C4-2B (cell line): ENCODE results near the gene FAM53B.

Experiments used
- H3K27ac ChIP-seq: fragments of 450-650 bp; 2 replicates; pipeline ENCODE4 v1.5.1; 2017
- CTCF ChIP-seq: fragments of 450-650 bp; conservative IDR thresholded peaks from 2 replicates; pipeline ENCODE4 v1.5.1; 2017; ENCODE audit warnings: mild to moderate bottlenecking
- ZFX ChIP-seq: fragments of 450-650 bp; IDR thresholded peaks from 2 replicates; pipeline ENCODE4 v1.6.1; 2017

Gene FAM53B

GRCh38 chr10:124706462-124707143 is 37.6 kb downstream of the FAM53B start:
- H3K27ac ChIP-seq, result no peak overlapping the region
- TF ChIP-seq CTCF (no peak), ZFX (no peak)

GRCh38 chr10:124705817-124706461 is 38.2 kb downstream of the FAM53B start:
- TF ChIP-seq ZFX (no peak), CTCF (no peak)
- no peak overlapping the region for H3K27ac ChIP-seq

DNA sequence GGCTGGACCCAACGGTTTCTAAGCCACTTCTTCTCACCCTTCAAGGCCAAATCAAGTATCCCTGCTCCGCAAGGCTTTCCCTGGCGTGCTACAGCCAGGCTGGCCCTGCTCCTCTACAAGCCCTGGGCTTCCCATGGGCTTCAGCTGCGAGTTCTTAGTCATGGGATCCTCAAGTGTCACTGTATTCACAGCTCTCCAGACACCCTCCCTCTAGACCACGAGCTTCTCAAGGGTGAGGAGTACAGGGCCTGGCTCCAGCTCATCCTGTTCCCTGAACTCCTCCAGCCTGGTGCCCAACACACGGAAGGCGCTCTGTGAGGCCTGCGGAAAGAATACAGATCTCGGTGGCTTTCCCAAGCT is 38.8 kb downstream of the FAM53B start:
- TF ChIP-seq ZFX (no peak), CTCF (no peak)
- H3K27ac ChIP-seq, result no peak overlapping the region

GRCh38 chr10:124704428-124705380 is 39.5 kb downstream of the FAM53B start:
- H3K27ac ChIP-seq, result no peak overlapping the region; the same call in 1 of the 2 replicates
- TF ChIP-seq ZFX (no peak), CTCF (no peak)

DNA sequence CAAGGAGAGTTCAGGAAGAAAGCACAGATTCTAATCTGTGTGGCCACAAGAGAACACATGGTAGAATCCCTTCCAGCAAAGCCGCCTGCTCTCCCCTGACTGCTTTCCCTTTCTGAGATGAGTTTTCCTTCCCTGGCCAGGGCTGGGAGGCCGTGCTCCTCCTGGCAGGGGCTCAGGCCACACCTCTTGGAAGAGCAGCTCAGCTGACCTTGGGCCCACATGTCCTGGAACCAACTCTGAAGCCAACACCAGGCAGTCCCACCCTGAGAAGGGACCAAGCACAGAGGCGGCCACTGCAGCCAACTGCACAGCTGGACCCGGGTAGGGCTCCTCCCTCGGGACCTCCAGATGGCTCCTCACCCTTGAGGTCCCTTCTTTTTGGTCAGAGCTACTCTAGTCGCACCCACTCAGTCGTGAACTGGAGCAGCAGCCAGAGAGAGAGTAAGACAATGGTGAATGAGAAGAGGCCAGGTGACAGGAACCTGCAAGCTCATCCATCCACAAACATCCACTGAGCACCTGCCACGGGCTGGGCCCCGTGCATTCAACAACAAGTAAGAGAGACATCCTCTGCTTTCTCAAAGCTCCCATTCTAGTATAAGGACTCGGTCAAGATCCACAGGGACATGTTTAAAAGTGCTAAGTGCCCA is 40.3 kb downstream of the FAM53B start:
- TF ChIP-seq CTCF (no peak), ZFX (no peak)
- H3K27ac ChIP-seq, result peak overlapping the region; percentile 8

- peak overlapping the region; percentile 8 for H3K27ac ChIP-seq
- TF ChIP-seq ZFX (no peak), CTCF (no peak)
Observed at GRCh38 chr10:124703372-124703771, 40.8 kb downstream of the FAM53B start.
